ENCODE measurements around the gene CDK14. TPM values are rescaled to one million over a fixed set of nuclear protein-coding genes. Genes with fewer than 3 reads are reported as not detected.

Gene CDK14
- total RNA-seq, 1 donor from 2014 or later: 1.9 TPM

GRCh38 chr7:90988516-90988915 is 392.4 kb downstream of the CDK14 start:
- DNase-seq: no peak
- H3K27ac Mint-ChIP-seq: no peak overlapping the region
- no peak overlapping the region for H3K4me3 Mint-ChIP-seq
- H3K4me1 Mint-ChIP-seq: no peaks in the 10 kb centered on the region
- H3K36me3 Mint-ChIP-seq (ENCODE audit: low read depth): no peaks in the 10 kb centered on the region
- no peaks in the 10 kb centered on the region for H3K9me3 Mint-ChIP-seq
- intact Hi-C loops (cut with micrococcal nuclease): no loop called here
- H3K27me3 Mint-ChIP-seq: no peaks in the 10 kb centered on the region

- H3K27me3 Mint-ChIP-seq: no peaks in the 10 kb centered on the region
- intact Hi-C loops (cut with micrococcal nuclease): no loop called here
- no peaks in the 10 kb centered on the region for H3K36me3 Mint-ChIP-seq (ENCODE audit: low read depth)
- H3K4me3 Mint-ChIP-seq: no peak overlapping the region
- H3K27ac Mint-ChIP-seq: no peak overlapping the region
- no peaks in the 10 kb centered on the region for H3K9me3 Mint-ChIP-seq
- no peaks in the 10 kb centered on the region for H3K4me1 Mint-ChIP-seq
- DNase-seq: no peak
Observed at GRCh38 chr7:90988996-90989765, 393.1 kb downstream of the CDK14 start.

GRCh38 chr7:90994121-90994520 is 398.0 kb downstream of the CDK14 start:
- H3K36me3 Mint-ChIP-seq (ENCODE audit: low read depth): no peaks in the 10 kb centered on the region
- no peaks in the 10 kb centered on the region for H3K4me1 Mint-ChIP-seq
- H3K27ac Mint-ChIP-seq: no peak overlapping the region
- DNase-seq: no peak
- no peaks in the 10 kb centered on the region for H3K27me3 Mint-ChIP-seq
- H3K4me3 Mint-ChIP-seq: no peak overlapping the region
- intact Hi-C loops (cut with micrococcal nuclease): no loop called here
- no peaks in the 10 kb centered on the region for H3K9me3 Mint-ChIP-seq

GRCh38 chr7:90994601-90995000 is 398.5 kb downstream of the CDK14 start:
- intact Hi-C loops (cut with micrococcal nuclease): no loop called here
- Mint-ChIP-seq H3K36me3 (ENCODE audit: low read depth) (no peaks in the 10 kb centered on the region), H3K4me1 (no peaks in the 10 kb centered on the region), H3K9me3 (no peaks in the 10 kb centered on the region), H3K27ac (no peak overlapping the region), H3K4me3 (no peak overlapping the region), H3K27me3 (no peaks in the 10 kb centered on the region)
- no peak for DNase-seq

- no peak for DNase-seq
- no peaks in the 10 kb centered on the region for H3K9me3 Mint-ChIP-seq
- no peaks in the 10 kb centered on the region for H3K36me3 Mint-ChIP-seq (ENCODE audit: low read depth)
- no peaks in the 10 kb centered on the region for H3K27me3 Mint-ChIP-seq
- H3K27ac Mint-ChIP-seq: no peak overlapping the region
- no peak overlapping the region for H3K4me3 Mint-ChIP-seq
- intact Hi-C loops (cut with micrococcal nuclease): no loop called here
- no peaks in the 10 kb centered on the region for H3K4me1 Mint-ChIP-seq
Observed at GRCh38 chr7:90995996-90996395, 399.9 kb downstream of the CDK14 start.

GRCh38 chr7:90999989-91000979 is 404.2 kb downstream of the CDK14 start:
- H3K27ac Mint-ChIP-seq: no peak overlapping the region
- intact Hi-C loops (cut with micrococcal nuclease): no loop called here

GRCh38 chr7:91005024-91005423 is 408.9 kb downstream of the CDK14 start:
- intact Hi-C loops (cut with micrococcal nuclease): no loop called here

More at GRCh38 chr7:90999989-91000979, 404.2 kb downstream of the CDK14 start:
- Mint-ChIP-seq H3K4me3 (no peak overlapping the region), H3K9me3 (no peaks in the 10 kb centered on the region), H3K4me1 (no peaks in the 10 kb centered on the region), H3K36me3 (ENCODE audit: low read depth) (no peaks in the 10 kb centered on the region), H3K27me3 (no peaks in the 10 kb centered on the region)
- DNase-seq: no peak

GRCh38 chr7:91005841-91006240 is 409.7 kb downstream of the CDK14 start:
- Mint-ChIP-seq H3K4me3 (no peak overlapping the region), H3K9me3 (no peaks in the 10 kb centered on the region), H3K36me3 (ENCODE audit: low read depth) (no peaks in the 10 kb centered on the region), H3K27ac (no peak overlapping the region), H3K27me3 (peaks cover 2% of the 10 kb centered on the region), H3K4me1 (no peaks in the 10 kb centered on the region)
- intact Hi-C loops (cut with micrococcal nuclease): no loop called here
- no peak for DNase-seq

More at GRCh38 chr7:91005024-91005423, 408.9 kb downstream of the CDK14 start:
- Mint-ChIP-seq H3K27ac (no peak overlapping the region), H3K36me3 (ENCODE audit: low read depth) (no peaks in the 10 kb centered on the region), H3K4me1 (no peaks in the 10 kb centered on the region), H3K4me3 (no peak overlapping the region), H3K9me3 (no peaks in the 10 kb centered on the region), H3K27me3 (peaks cover 2% of the 10 kb centered on the region)
- DNase-seq: no peak

GRCh38 chr7:91007371-91007770 is 411.2 kb downstream of the CDK14 start:
- intact Hi-C loops (cut with micrococcal nuclease): no loop called here
- no peak for DNase-seq
- H3K4me1 Mint-ChIP-seq: no peaks in the 10 kb centered on the region
- H3K27ac Mint-ChIP-seq: no peak overlapping the region
- no peak overlapping the region for H3K4me3 Mint-ChIP-seq
- no peaks in the 10 kb centered on the region for H3K36me3 Mint-ChIP-seq (ENCODE audit: low read depth)
- no peaks in the 10 kb centered on the region for H3K9me3 Mint-ChIP-seq
- H3K27me3 Mint-ChIP-seq: peaks cover 2% of the 10 kb centered on the region

GRCh38 chr7:91013078-91013477 is 417.0 kb downstream of the CDK14 start:
- DNase-seq: no peak
- H3K36me3 Mint-ChIP-seq (ENCODE audit: low read depth): no peaks in the 10 kb centered on the region
- H3K27me3 Mint-ChIP-seq: peaks cover 2% of the 10 kb centered on the region
- no peak overlapping the region for H3K27ac Mint-ChIP-seq
- no peaks in the 10 kb centered on the region for H3K9me3 Mint-ChIP-seq
- H3K4me3 Mint-ChIP-seq: no peak overlapping the region
- intact Hi-C loops (cut with micrococcal nuclease): no loop called here
- no peaks in the 10 kb centered on the region for H3K4me1 Mint-ChIP-seq

- Mint-ChIP-seq H3K36me3 (ENCODE audit: low read depth) (no peaks in the 10 kb centered on the region), H3K4me3 (no peak overlapping the region), H3K4me1 (no peaks in the 10 kb centered on the region), H3K27me3 (no peaks in the 10 kb centered on the region), H3K27ac (no peak overlapping the region), H3K9me3 (no peaks in the 10 kb centered on the region)
- DNase-seq: no peak
- intact Hi-C loops (cut with micrococcal nuclease): no loop called here
Observed at GRCh38 chr7:91019686-91020385, 423.7 kb downstream of the CDK14 start.

GRCh38 chr7:91020636-91021385 is 424.7 kb downstream of the CDK14 start:
- Mint-ChIP-seq H3K27me3 (no peaks in the 10 kb centered on the region), H3K4me3 (no peak overlapping the region), H3K36me3 (ENCODE audit: low read depth) (no peaks in the 10 kb centered on the region), H3K27ac (no peak overlapping the region), H3K4me1 (no peaks in the 10 kb centered on the region), H3K9me3 (no peaks in the 10 kb centered on the region)
- intact Hi-C loops (cut with micrococcal nuclease): no loop called here
- DNase-seq: no peak

- no peak overlapping the region for H3K27ac Mint-ChIP-seq
- DNase-seq: no peak
- no peaks in the 10 kb centered on the region for H3K9me3 Mint-ChIP-seq
- no peak overlapping the region for H3K4me3 Mint-ChIP-seq
- H3K27me3 Mint-ChIP-seq: no peaks in the 10 kb centered on the region
- intact Hi-C loops (cut with micrococcal nuclease): no loop called here
- no peaks in the 10 kb centered on the region for H3K4me1 Mint-ChIP-seq
- no peaks in the 10 kb centered on the region for H3K36me3 Mint-ChIP-seq (ENCODE audit: low read depth)
Observed at GRCh38 chr7:91021956-91022355, 425.8 kb downstream of the CDK14 start.
